Measurements from ENCODE around the gene RUNDC1.
"Not testable (repeated sequence)": the region's sequence is repeated elsewhere in the genome, so short reads cannot be mapped to it uniquely, and the experiment has no call there.

The RUNDC1 gene

GRCh38 chr17:42992872-42993271, 12.5 kb downstream of the RUNDC1 start:
- DNase-seq: no peak

- DNase-seq: not testable (repeated sequence)
Observed at GRCh38 chr17:42993913-42994312, 13.5 kb downstream of the RUNDC1 start.

GRCh38 chr17:42997390-42997983, 17.1 kb downstream of the RUNDC1 start:
- no peak for DNase-seq

- peak; percentile 100 for DNase-seq
Observed at GRCh38 chr17:42997984-42998938, 17.9 kb downstream of the RUNDC1 start, which contains the start of gene RPL27. Gene RPL27 (plus strand): TSS chr17:42998419. CDS start chr17:42998751, 332 bp downstream.

- no peak for DNase-seq
Observed at GRCh38 chr17:42999003-42999525, 18.7 kb downstream of the RUNDC1 start.

GRCh38 chr17:43000894-43001293, 20.5 kb downstream of the RUNDC1 start:
- DNase-seq: not testable (repeated sequence)

- DNase-seq: peak; percentile 84
Observed at GRCh38 chr17:43003542-43004172, 23.3 kb downstream of the RUNDC1 start.

- peak; percentile 92 for DNase-seq
Observed at GRCh38 chr17:43006639-43007551, 26.5 kb downstream of the RUNDC1 start, which contains the start of gene IFI35. Gene IFI35 (plus strand): TSS chr17:43006784. CDS start chr17:43006948, 164 bp downstream.

GRCh38 chr17:43010667-43011308, 30.4 kb downstream of the RUNDC1 start:
- DNase-seq: no peak

- no peak for DNase-seq
Observed at GRCh38 chr17:43011728-43012472, 31.5 kb downstream of the RUNDC1 start.

GRCh38 chr17:43013296-43013695, 32.9 kb downstream of the RUNDC1 start:
- DNase-seq: no peak

- DNase-seq: no peak
Observed at GRCh38 chr17:43014020-43014648, 33.8 kb downstream of the RUNDC1 start.

GRCh38 chr17:43014649-43015542, 34.5 kb downstream of the RUNDC1 start:
- no peak for DNase-seq

GRCh38 chr17:43015579-43015978, 35.2 kb downstream of the RUNDC1 start:
- DNase-seq: no peak

GRCh38 chr17:43016216-43016615, 35.9 kb downstream of the RUNDC1 start:
- no peak for DNase-seq

GRCh38 chr17:43018008-43018853, 37.9 kb downstream of the RUNDC1 start:
- DNase-seq: no peak

- DNase-seq: no peak
Observed at GRCh38 chr17:43018932-43019331, 38.6 kb downstream of the RUNDC1 start.

GRCh38 chr17:43019418-43019817, 39.1 kb downstream of the RUNDC1 start:
- DNase-seq: no peak
